Loucy (cell line): ENCODE results near the gene PCDHB16.
"Not testable (repeated sequence)": the region's sequence is repeated elsewhere in the genome, so short reads cannot be mapped to it uniquely, and the experiment has no call there.

ENCODE experiments used
- CTCF ChIP-seq: fragments of 200-600 bp; sonication (generic); conservative IDR thresholded peaks from 2 replicates; pipeline ENCODE4 v1.5.1; 2014; ENCODE audit warnings: mild to moderate bottlenecking, antibody characterized with exemption, low read length
- EZH2phosphoT487 ChIP-seq: fragments of 200-600 bp; IDR thresholded peaks from 2 replicates; pipeline ENCODE4 v1.6.1; 2018; ENCODE audit warnings: antibody characterized with exemption, mild to moderate bottlenecking, moderate library complexity, borderline replicate concordance

- TF ChIP-seq CTCF, EZH2phosphoT487: not testable (repeated sequence)
These were observed 31.6 kb downstream of the PCDHB16 start, which contains the start of gene PCDHB13 for GRCh38 chr5:141213656-141214339.
